OCI-LY1 (cell line): ENCODE data around the gene TMPO.

Source experiments
- H2AFZ ChIP-seq: fragments of 200-600 bp; sonication (generic), shearing (Covaris generic); 2 replicates; pipeline ENCODE4 v1.6.0; 2014; ENCODE audit warnings: antibody characterized with exemption, mild to moderate bottlenecking, low read length
- H3F3A ChIP-seq: fragments of 200-600 bp; sonication (generic), shearing (Covaris generic); 2 replicates; pipeline ENCODE4 v1.6.0; 2014; ENCODE audit warnings: mild to moderate bottlenecking, antibody characterized with exemption, low read length, moderate library complexity; ENCODE audit not compliant: insufficient read depth
- H3K27ac ChIP-seq: fragments of 200-600 bp; sonication (generic); 2 replicates; pipeline ENCODE4 v1.5.1; 2014; ENCODE audit warnings: low read length, mixed run types, mild to moderate bottlenecking, low read depth; ENCODE audit not compliant: poor library complexity, severe bottlenecking
- H3K27me3 ChIP-seq: fragments of 200-600 bp; sonication (generic); 2 replicates; pipeline ENCODE4 v1.6.0; 2014; ENCODE audit warnings: antibody characterized with exemption, mild to moderate bottlenecking, low read length, moderate library complexity; ENCODE audit not compliant: insufficient read depth
- H3K36me3 ChIP-seq: fragments of 200-600 bp; sonication (generic); 2 replicates; pipeline ENCODE4 v1.6.1; 2014; ENCODE audit warnings: mild to moderate bottlenecking, antibody characterized with exemption, low read length, moderate library complexity, mixed read lengths; ENCODE audit not compliant: insufficient read depth
- H3K4me1 ChIP-seq: fragments of 200-600 bp; sonication (generic); 2 replicates; pipeline ENCODE4 v1.5.1; 2014; ENCODE audit warnings: mild to moderate bottlenecking, low read length, moderate library complexity; ENCODE audit not compliant: insufficient read depth, severe bottlenecking
- H3K4me2 ChIP-seq: fragments of 200-600 bp; sonication (generic), shearing (Covaris generic); 2 replicates; pipeline ENCODE4 v1.6.1; 2014; ENCODE audit warnings: low read length
- H3K4me3 ChIP-seq: fragments of 200-600 bp; sonication (generic); 2 replicates; pipeline ENCODE4 v1.5.1; 2014; ENCODE audit warnings: low read length, low read depth, mild to moderate bottlenecking, mixed read lengths; ENCODE audit not compliant: poor library complexity, severe bottlenecking
- H3K79me2 ChIP-seq: fragments of 200-600 bp; shearing (Covaris generic); 2 replicates; pipeline ENCODE4 v1.6.1; 2016; ENCODE audit warnings: mixed run types, low read length, mixed read lengths; ENCODE audit not compliant: insufficient read depth
- H3K9ac ChIP-seq: fragments of 200-600 bp; sonication (generic), shearing (Covaris generic); 2 replicates; pipeline ENCODE4 v1.6.1; 2014; ENCODE audit warnings: mild to moderate bottlenecking, low read length, mixed read lengths
- H3K9me2 ChIP-seq: fragments of 200-600 bp; sonication (generic), shearing (Covaris generic); 2 replicates; pipeline ENCODE4 v1.6.1; 2014; ENCODE audit warnings: low read depth, mild to moderate bottlenecking, low read length, mixed read lengths
- H3K9me3 ChIP-seq: fragments of 200-600 bp; shearing (Covaris generic); 2 replicates; pipeline ENCODE4 v1.6.1; 2014; ENCODE audit warnings: low read length, mixed read lengths
- H4K20me1 ChIP-seq: fragments of 200-600 bp; sonication (generic), shearing (Covaris generic); 2 replicates; pipeline ENCODE4 v1.6.0; 2016; ENCODE audit warnings: mild to moderate bottlenecking, low read length; ENCODE audit not compliant: insufficient read depth
- EZH2 ChIP-seq: fragments of 200-600 bp; sonication (generic), shearing (Covaris generic); IDR thresholded peaks from 2 replicates; pipeline ENCODE4 v1.8.0; 2017; ENCODE audit warnings: borderline replicate concordance, mixed run types, mild to moderate bottlenecking, antibody characterized with exemption, low read length, moderate library complexity, mixed read lengths
- TF ChIP-seq, protein P1 (sequence below): fragments of 200-600 bp; sonication (generic), shearing (Covaris generic); IDR thresholded peaks from 2 replicates; pipeline ENCODE4 v1.5.1; 2017; ENCODE audit warnings: mild to moderate bottlenecking, antibody characterized with exemption, low read length, moderate library complexity, mixed read lengths

The TMPO gene, protein sequence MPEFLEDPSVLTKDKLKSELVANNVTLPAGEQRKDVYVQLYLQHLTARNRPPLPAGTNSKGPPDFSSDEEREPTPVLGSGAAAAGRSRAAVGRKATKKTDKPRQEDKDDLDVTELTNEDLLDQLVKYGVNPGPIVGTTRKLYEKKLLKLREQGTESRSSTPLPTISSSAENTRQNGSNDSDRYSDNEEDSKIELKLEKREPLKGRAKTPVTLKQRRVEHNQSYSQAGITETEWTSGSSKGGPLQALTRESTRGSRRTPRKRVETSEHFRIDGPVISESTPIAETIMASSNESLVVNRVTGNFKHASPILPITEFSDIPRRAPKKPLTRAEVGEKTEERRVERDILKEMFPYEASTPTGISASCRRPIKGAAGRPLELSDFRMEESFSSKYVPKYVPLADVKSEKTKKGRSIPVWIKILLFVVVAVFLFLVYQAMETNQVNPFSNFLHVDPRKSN

DNA sequence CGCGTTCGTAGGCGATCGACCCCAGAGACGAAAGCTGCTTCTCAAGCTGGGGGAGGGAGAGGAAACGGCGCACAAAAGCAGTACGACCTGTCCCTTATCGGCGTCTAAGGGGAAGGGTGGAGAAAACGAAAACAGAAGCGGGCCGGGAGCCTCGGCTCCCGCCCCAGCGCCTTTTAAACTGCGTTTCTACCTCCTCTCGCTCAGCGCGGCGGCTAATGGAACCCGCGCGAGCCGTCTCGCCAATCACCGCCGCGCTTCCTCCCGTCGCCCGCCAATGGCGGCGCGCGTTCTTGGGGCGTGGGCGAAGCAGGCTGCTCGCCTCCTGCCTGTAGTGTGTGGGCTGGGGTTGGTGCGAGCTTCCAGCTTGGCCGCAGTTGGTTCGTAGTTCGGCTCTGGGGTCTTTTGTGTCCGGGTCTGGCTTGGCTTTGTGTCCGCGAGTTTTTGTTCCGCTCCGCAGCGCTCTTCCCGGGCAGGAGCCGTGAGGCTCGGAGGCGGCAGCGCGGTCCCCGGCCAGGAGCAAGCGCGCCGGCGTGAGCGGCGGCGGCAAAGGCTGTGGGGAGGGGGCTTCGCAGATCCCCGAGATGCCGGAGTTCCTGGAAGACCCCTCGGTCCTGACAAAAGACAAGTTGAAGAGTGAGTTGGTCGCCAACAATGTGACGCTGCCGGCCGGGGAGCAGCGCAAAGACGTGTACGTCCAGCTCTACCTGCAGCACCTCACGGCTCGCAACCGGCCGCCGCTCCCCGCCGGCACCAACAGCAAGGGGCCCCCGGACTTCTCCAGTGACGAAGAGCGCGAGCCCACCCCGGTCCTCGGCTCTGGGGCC lies at the start of gene TMPO:
TMPO (plus strand) TSS at position 304 of the 824 bp plus-strand sequence; CDS start at position 582, 278 bp downstream.
- peak within 1 kb of the TSS; percentile 82 for H3K4me2 ChIP-seq
- H3K9ac ChIP-seq: peak within 1 kb of the TSS; percentile 93
- peak within 1 kb of the TSS; percentile 95 for H3K27ac ChIP-seq
- TF ChIP-seq EZH2: no peak
- TF ChIP-seq, protein P1, sequence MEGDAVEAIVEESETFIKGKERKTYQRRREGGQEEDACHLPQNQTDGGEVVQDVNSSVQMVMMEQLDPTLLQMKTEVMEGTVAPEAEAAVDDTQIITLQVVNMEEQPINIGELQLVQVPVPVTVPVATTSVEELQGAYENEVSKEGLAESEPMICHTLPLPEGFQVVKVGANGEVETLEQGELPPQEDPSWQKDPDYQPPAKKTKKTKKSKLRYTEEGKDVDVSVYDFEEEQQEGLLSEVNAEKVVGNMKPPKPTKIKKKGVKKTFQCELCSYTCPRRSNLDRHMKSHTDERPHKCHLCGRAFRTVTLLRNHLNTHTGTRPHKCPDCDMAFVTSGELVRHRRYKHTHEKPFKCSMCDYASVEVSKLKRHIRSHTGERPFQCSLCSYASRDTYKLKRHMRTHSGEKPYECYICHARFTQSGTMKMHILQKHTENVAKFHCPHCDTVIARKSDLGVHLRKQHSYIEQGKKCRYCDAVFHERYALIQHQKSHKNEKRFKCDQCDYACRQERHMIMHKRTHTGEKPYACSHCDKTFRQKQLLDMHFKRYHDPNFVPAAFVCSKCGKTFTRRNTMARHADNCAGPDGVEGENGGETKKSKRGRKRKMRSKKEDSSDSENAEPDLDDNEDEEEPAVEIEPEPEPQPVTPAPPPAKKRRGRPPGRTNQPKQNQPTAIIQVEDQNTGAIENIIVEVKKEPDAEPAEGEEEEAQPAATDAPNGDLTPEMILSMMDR: no peak
- H3K9me3 ChIP-seq: no peaks in the 10 kb centered on the region
- no peaks in the 10 kb centered on the region for H4K20me1 ChIP-seq
- peaks cover 36% of the 10 kb centered on the region for H3K4me1 ChIP-seq
- H3K79me2 ChIP-seq: peaks cover 49% of the 10 kb centered on the region
- H3K27me3 ChIP-seq: no peaks in the 10 kb centered on the region
- H3K4me3 ChIP-seq: peak within 1 kb of the TSS; percentile 82
- H3K9me2 ChIP-seq: no peaks in the 10 kb centered on the region
- no peaks in the 10 kb centered on the region for H3F3A ChIP-seq
- peaks cover 30% of the 10 kb centered on the region for H3K36me3 ChIP-seq
- no peak within 1 kb of the TSS for H2AFZ ChIP-seq

DNA sequence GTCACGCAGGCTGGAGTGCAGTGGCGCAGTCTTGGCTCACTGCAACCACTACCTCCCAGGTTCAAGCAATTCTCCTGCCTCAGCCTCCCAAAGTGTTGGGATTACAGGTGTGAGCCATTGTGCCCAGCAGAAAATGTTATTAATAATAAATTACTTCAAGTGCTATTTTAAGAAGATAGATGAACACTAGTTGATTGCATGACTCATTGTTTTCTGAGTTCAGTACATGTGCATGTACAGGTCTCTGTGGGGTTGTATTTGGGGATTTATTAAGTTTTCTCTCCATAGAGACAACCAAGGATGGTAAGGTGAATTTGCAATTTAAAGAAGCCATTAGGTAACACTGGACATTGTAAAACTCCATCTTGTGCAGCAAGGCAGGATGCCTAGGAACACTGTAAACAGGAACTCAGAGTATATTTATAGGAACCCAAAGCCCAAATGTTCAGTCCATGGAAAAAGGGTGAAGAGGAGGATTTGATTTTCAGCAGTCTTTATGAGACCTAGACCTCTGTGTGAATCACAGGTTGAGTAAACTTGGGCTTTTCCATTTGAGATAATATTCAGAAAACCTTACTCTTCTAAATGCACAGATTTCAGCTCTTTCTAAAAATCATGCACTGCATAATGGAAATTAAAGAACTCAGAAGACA lies 49.3 kb upstream of the TMPO start:
- no peaks in the 10 kb centered on the region for H3K36me3 ChIP-seq
- no peak overlapping the region for H2AFZ ChIP-seq
- no peak overlapping the region for H3K9ac ChIP-seq
- H3K27me3 ChIP-seq: no peaks in the 10 kb centered on the region
- H3K4me2 ChIP-seq: no peak overlapping the region
- H3K9me2 ChIP-seq: no peaks in the 10 kb centered on the region
- no peaks in the 10 kb centered on the region for H3F3A ChIP-seq
- no peaks in the 10 kb centered on the region for H3K9me3 ChIP-seq
- no peak overlapping the region for H3K27ac ChIP-seq
- no peaks in the 10 kb centered on the region for H4K20me1 ChIP-seq
- no peaks in the 10 kb centered on the region for H3K4me1 ChIP-seq
- H3K79me2 ChIP-seq: no peaks in the 10 kb centered on the region
- no peak overlapping the region for H3K4me3 ChIP-seq
- TF ChIP-seq EZH2: no peak
- TF ChIP-seq, protein P1: no peak

DNA sequence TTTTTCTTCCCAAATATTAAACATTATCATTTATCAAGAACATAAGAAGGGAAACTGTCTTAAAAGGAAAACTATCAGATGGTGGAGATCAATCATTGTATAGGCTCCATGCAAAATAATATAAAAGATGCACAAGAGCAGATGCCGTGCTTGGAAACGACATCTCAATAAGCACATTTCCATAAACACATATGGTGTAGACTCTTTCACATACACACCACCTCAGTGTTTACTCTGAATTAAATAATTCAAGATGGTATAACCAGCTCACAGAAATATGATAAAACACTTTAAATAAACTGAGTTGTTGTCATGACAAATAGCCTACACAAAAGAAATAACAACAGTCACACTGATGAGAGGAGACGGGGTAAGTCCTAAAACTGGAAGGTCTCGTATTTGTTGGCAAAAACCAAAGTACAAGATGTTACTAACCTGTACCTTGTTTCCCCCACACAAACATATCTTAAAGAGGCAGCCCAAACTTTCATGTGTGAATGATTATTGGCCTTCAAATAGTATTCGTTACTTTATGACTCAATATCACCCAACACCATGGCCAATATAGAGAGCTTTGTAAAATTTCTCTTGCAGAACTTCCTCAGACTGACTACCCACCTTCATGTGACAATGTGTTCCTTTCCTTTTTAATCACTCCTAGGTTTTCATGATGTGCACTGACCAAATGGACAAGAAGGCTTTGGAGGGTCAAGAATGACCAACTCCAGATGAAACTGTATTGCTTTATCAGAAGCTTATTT lies 48.6 kb upstream of the TMPO start:
- Histone ChIP-seq H3K4me3 (no peak overlapping the region), H3K4me2 (no peak overlapping the region), H3K9ac (no peak overlapping the region), H3K9me2 (no peaks in the 10 kb centered on the region), H2AFZ (no peak overlapping the region), H3K27ac (no peak overlapping the region), H3K36me3 (no peaks in the 10 kb centered on the region), H3K27me3 (no peaks in the 10 kb centered on the region), H3K9me3 (no peaks in the 10 kb centered on the region), H3F3A (no peaks in the 10 kb centered on the region), H3K79me2 (no peaks in the 10 kb centered on the region), H3K4me1 (no peaks in the 10 kb centered on the region), H4K20me1 (no peaks in the 10 kb centered on the region)
- TF ChIP-seq, protein P1: no peak
- no peak for TF ChIP-seq EZH2
